Left renal pelvis (tissue), 4 donors: ENCODE measurements around the gene UNCX. TPM values are rescaled to one million over a fixed set of nuclear protein-coding genes. Genes with fewer than 3 reads are reported as not detected.

ENCODE experiments used
- DNase-seq, 4 donors: peaks; one replicate each; pipeline ENCODE4 v3.0.0-alpha.2; 2013; ENCODE audit warnings: low read depth in 4 of 4, low spot score in 3 of 4
- polyA plus RNA-seq, 4 donors: library from polyadenylated mRNA; unstranded; fragments of 120-200 nt; gene quantifications; one replicate each; pipeline ENCODE4 v1.2.1, GENCODE V29; 2013; ENCODE audit not compliant: insufficient read length in 4 of 4

Gene UNCX
- polyA plus RNA-seq, 4 donors: 5.8 to 17.3 (median 8.3) TPM

- no peak for DNase-seq
Measured at GRCh38 chr7:1214516-1214915, 18.2 kb upstream of the UNCX start.

- no peak for DNase-seq
Measured at GRCh38 chr7:1218541-1219165, 14.0 kb upstream of the UNCX start.

GRCh38 chr7:1219498-1219897 lies 13.2 kb upstream of the UNCX start:
- no peak for DNase-seq

GRCh38 chr7:1220000-1220726 lies 12.5 kb upstream of the UNCX start:
- DNase-seq: no peak

GRCh38 chr7:1220977-1221745 lies 11.5 kb upstream of the UNCX start:
- DNase-seq: no peak

GRCh38 chr7:1223196-1223981 lies 9.3 kb upstream of the UNCX start:
- DNase-seq: no peak

GRCh38 chr7:1224086-1224716 lies 8.5 kb upstream of the UNCX start:
- DNase-seq: no peak

- DNase-seq: no peak
Measured at GRCh38 chr7:1225030-1225429, 7.6 kb upstream of the UNCX start.

- no peak for DNase-seq
Measured at GRCh38 chr7:1225441-1226185, 7.1 kb upstream of the UNCX start.

- no peak for DNase-seq
Measured at GRCh38 chr7:1226186-1226901, 6.3 kb upstream of the UNCX start.

GRCh38 chr7:1227071-1227804 lies 5.4 kb upstream of the UNCX start:
- no peak for DNase-seq

- no peak for DNase-seq
Measured at GRCh38 chr7:1227814-1228544, 4.7 kb upstream of the UNCX start.

GRCh38 chr7:1228545-1229201 lies 4.0 kb upstream of the UNCX start:
- no peak for DNase-seq

GRCh38 chr7:1229202-1229947 lies 3.3 kb upstream of the UNCX start:
- DNase-seq: no peak

- no peak for DNase-seq
Measured at GRCh38 chr7:1229956-1230355, 2.7 kb upstream of the UNCX start.

- no peak for DNase-seq
Measured at GRCh38 chr7:1230411-1231213, 2.1 kb upstream of the UNCX start.
